ENCODE data around the gene PSD4. TPM values are rescaled to one million over a fixed set of nuclear protein-coding genes. Genes with fewer than 3 reads are reported as not detected.

The PSD4 gene
- total and polyA plus RNA-seq, 2 of the 8 experiments (the other 6 are each of a cell fraction or from before 2014, with no cell fraction given) = 0.53 to 1.2 TPM

DNA sequence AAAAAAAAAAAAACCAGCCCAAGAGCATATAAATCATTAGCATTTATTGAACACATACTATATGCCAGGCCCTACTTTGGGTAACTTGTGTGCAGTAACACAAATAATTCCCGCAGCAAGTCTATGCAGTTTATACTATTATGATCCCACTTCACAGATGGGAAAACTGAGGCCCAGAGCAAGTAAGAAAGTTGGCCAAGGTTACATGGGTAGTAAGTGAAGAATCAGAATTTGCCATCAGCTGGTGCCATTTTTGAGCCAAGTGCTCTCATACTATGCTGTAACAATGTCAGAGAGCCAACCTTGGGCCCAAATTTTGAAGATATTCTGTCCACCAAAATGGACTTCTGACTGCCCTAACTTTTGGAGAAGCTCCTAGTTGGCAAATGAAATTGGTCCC, 13.5 kb upstream of the PSD4 start (continued):
- TF ChIP-seq NRF1 (IDR thresholded peaks at IDR 0.05; ENCODE audit: low read depth, low read length) (no peak), KDM1A (IDR thresholded peaks at IDR 0.05; ENCODE audit: borderline replicate concordance, low read length) (no peak), RAD21 (IDR thresholded peaks at IDR 0.05 in 1 of 2, conservative IDR thresholded peaks at IDR 0.05 in 1 of 2; ENCODE audit: low read depth in 2 of 2, low read length in 2 of 2) (no peak), POLR2AphosphoS5 (IDR thresholded peaks at IDR 0.05; ENCODE audit: low read depth, low read length) (no peak)
